Placental pericyte (primary cell): ENCODE data around the gene ARHGEF40. TPM values are rescaled to one million over a fixed set of nuclear protein-coding genes. Genes with fewer than 3 reads are reported as not detected.

ENCODE experiments used
- small RNA-seq: library from RNA; depleted of rRNA; stranded (forward); fragments of <200 nt; gene quantifications from one replicate; pipeline ENCODE3, GENCODE V24; 2012; ENCODE audit warnings: low replicate concordance
- total RNA-seq: library from RNA; depleted of rRNA; stranded (reverse); fragments of >200 nt; gene quantifications from 2 replicates; pipeline ENCODE4 v1.2.3, GENCODE V29; 2012

Gene ARHGEF40
- total RNA-seq, result 17.5 and 57.3 TPM in 2 replicates

DNA sequence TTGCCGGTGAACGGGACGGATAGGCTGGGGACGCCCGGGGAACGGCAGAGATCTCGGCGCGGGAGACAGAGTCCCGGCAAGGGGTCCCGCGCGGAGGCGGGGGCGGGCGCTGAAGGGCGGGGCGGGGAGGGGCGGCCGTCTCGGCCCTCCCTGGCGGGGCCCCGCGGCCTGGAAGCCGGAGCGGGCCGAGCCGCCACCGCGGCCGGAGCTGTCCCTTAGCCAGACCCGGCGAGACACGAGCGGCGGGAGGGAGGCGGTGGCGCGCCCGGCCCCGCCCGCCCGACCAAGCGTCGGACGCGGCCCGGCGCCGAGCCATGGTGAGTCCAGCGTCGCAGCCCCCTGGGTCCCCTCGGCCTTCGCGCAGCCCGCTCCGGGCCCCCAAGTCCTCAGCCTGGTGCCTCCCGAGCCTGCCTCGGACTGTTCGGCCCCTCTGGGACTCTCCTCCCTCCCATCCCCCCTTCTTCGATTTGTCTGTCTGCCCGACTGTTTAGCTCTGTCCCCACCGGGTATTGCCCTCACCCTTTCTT, at the start of gene ARHGEF40:
ARHGEF40 (plus strand) TSS at position 222 of the 527 bp plus-strand sequence; CDS start at position 315, 93 bp downstream.

GRCh38 chr14:21024585-21025370, 45.3 kb upstream of the ARHGEF40 start, which contains the start of gene NDRG2:
Gene NDRG2, minus strand, starts transcription at chr14:21025061. Its CDS starts 1,746 bp downstream, at chr14:21023315.

DNA sequence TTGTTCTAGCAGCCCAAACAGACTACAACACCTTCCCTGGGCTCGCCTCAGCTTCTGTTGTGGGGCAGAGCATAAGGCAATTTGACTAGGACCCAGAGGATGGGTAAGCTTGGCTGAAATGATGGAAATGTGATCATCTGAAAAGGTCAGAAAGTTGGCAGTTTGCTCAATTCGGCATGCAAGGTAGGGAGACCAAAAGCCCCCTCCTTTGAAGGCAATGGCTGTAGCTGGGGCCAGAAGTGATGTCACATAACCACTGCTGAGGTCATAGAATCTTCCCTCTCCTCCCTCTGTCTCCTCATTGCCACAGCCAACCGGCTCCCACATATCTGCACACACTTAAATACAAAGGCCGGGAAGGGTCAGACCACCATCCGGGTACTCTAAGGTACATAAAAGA, 40.2 kb upstream of the ARHGEF40 start, which contains the start of gene TPPP2:
TPPP2 (plus strand) TSS at position 301 of the 400 bp plus-strand sequence. CDS start 365 bp downstream, outside the sequence.

GRCh38 chr14:21034707-21035106, 35.4 kb upstream of the ARHGEF40 start, which contains the start of gene RNASE13:
Gene RNASE13, minus strand, starts transcription at chr14:21034807. Its CDS starts 519 bp downstream, at chr14:21034288.

GRCh38 chr14:21041676-21042433, 28.2 kb upstream of the ARHGEF40 start, which contains the start of gene RNASE7:
Gene RNASE7, plus strand, starts transcription at chr14:21042362. Its CDS starts 631 bp downstream, at chr14:21042993.

GRCh38 chr14:21057803-21058675, 12.1 kb upstream of the ARHGEF40 start, which contains the start of gene RNASE8:
Gene RNASE8, plus strand, starts transcription at chr14:21057822. Its CDS starts 71 bp downstream, at chr14:21057893.

GRCh38 chr14:21098076-21098891, 28.2 kb downstream of the ARHGEF40 start, which contains the start of gene ZNF219:
Gene ZNF219, minus strand, starts transcription at chr14:21098655. Its CDS starts 5,064 bp downstream, at chr14:21093591.

DNA sequence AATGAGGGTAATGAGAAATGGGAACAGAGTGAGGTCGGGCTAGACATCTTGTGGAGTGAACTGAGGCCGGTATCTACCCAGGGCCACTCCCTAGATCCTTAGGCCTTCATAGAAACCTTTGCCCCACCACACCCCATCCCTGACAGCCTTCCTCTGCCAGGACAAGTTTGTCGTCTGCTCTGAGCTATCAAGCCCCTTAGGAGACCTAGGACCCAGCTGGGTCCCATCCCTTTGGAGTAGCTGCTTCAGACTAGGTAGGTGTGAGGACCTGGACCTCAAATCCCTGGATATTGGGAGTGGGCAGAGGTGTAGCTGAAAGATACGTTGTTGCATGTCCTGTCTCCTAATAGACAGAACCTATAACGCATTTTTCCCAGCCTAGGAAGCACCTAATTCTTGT, 30.8 kb downstream of the ARHGEF40 start, which contains the start of gene TMEM253:
TMEM253 (plus strand) TSS at position 136 of the 400 bp plus-strand sequence. CDS start 278 bp downstream, outside the sequence.

Small RNA genes within 50 kb of the gene (small RNA-seq; reads per million reads assigned to genes)
- gene RNU6-252P, result not detected

Other genes with a start within 250 kb of the ARHGEF40 start
- gene RNASE3, start 178.9 kb upstream of the ARHGEF40 start, total RNA-seq, result not detected in 2 replicates
- not detected in 2 replicates for gene RNASE2, start 114.8 kb upstream of the ARHGEF40 start, total RNA-seq
- gene METTL17, start 80.3 kb upstream of the ARHGEF40 start, total RNA-seq, result 33.3 and 62.6 TPM in 2 replicates
- gene SLC39A2, start 71.0 kb upstream of the ARHGEF40 start, total RNA-seq, result 0.14 TPM in 1 of 2 replicates, not detected in the other
- 1.7 and 4.2 TPM in 2 replicates for gene NDRG2, start 45.2 kb upstream of the ARHGEF40 start, total RNA-seq
- not detected in 2 replicates for gene TPPP2, start 40.1 kb upstream of the ARHGEF40 start, total RNA-seq
- gene RNASE13, start 35.5 kb upstream of the ARHGEF40 start, total RNA-seq, result not detected in 2 replicates
- not detected in 2 replicates for gene RNASE7, start 27.9 kb upstream of the ARHGEF40 start, total RNA-seq
- not detected in 2 replicates for gene RNASE8, start 12.5 kb upstream of the ARHGEF40 start, total RNA-seq
- gene ZNF219, start 28.4 kb downstream of the ARHGEF40 start, total RNA-seq, result 1.7 and 7.2 TPM in 2 replicates
- gene TMEM253, start 30.8 kb downstream of the ARHGEF40 start, total RNA-seq, result not detected in 2 replicates
- not detected in 2 replicates for gene OR5AU1, start 85.8 kb downstream of the ARHGEF40 start, total RNA-seq
- gene HNRNPC, start 199.1 kb downstream of the ARHGEF40 start, total RNA-seq, result 451 and 701 TPM in 2 replicates
- gene RPGRIP1, start 209.8 kb downstream of the ARHGEF40 start, total RNA-seq, result 0.22 and 0.29 TPM in 2 replicates